NCI-H2227 (cell line): ENCODE data around the gene MRPL28.
A peak's percentile ranks its signal among the peaks of the same experiment; 100 is the strongest.
"Not testable (repeated sequence)": the region's sequence is repeated elsewhere in the genome, so short reads cannot be mapped to it uniquely, and the experiment has no call there.

ENCODE experiments used
- DNase-seq: peaks from one replicate; lab custom pipeline; 2025; ENCODE audit not compliant: unreplicated experiment; lab: John Stamatoyannopoulos, UW

MRPL28 gene

GRCh38 chr16:373848-374615 is 3.7 kb upstream of the MRPL28 start:
- DNase-seq: no peak

- DNase-seq: no peak
These were observed 2.8 kb upstream of the MRPL28 start for GRCh38 chr16:373020-373598.

GRCh38 chr16:372302-372983 is 2.1 kb upstream of the MRPL28 start:
- no peak for DNase-seq

GRCh38 chr16:371515-372301 is 1.4 kb upstream of the MRPL28 start:
- DNase-seq: no peak

GRCh38 chr16:370979-371514 is 709 bp upstream of the MRPL28 start:
- peak; percentile 35 for DNase-seq

GRCh38 chr16:369866-370436 is 387 bp downstream of the MRPL28 start:
- peak; percentile 43 for DNase-seq

GRCh38 chr16:369275-369865 is 968 bp downstream of the MRPL28 start:
- DNase-seq: no peak

GRCh38 chr16:368388-369158 is 1.8 kb downstream of the MRPL28 start:
- no peak for DNase-seq

- DNase-seq: no peak
These were observed 2.9 kb downstream of the MRPL28 start for GRCh38 chr16:367333-367903.

GRCh38 chr16:366476-366875 is 3.9 kb downstream of the MRPL28 start:
- no peak for DNase-seq

- no peak for DNase-seq
These were observed 5.5 kb downstream of the MRPL28 start for GRCh38 chr16:364595-365491.

- DNase-seq: peak; percentile 36
These were observed 6.4 kb downstream of the MRPL28 start for GRCh38 chr16:363766-364490.

- no peak for DNase-seq
These were observed 7.1 kb downstream of the MRPL28 start for GRCh38 chr16:363110-363765.

- not testable (repeated sequence) for DNase-seq
These were observed 7.7 kb downstream of the MRPL28 start for GRCh38 chr16:362702-362999.

GRCh38 chr16:361872-362701 is 8.3 kb downstream of the MRPL28 start:
- peak; percentile 88 for DNase-seq

- DNase-seq: peak; percentile 59
These were observed 8.9 kb downstream of the MRPL28 start for GRCh38 chr16:361341-361871.
